Dermis blood vessel endothelial cell (primary cell): ENCODE measurements around the gene SCRT2. TPM values are rescaled to one million over a fixed set of nuclear protein-coding genes. Genes with fewer than 3 reads are reported as not detected.
"Not testable (repeated sequence)": the region's sequence is repeated elsewhere in the genome, so short reads cannot be mapped to it uniquely, and the experiment has no call there.

ENCODE experiments used
- DNase-seq: peaks from one replicate; pipeline ENCODE4 v3.0.0; 2010
- total RNA-seq: library from RNA; depleted of rRNA; stranded (reverse); fragments of >200 nt; gene quantifications from 2 replicates; pipeline ENCODE4 v1.2.3, GENCODE V29; 2014

SCRT2 gene
- total RNA-seq, 1 donor from 2014 or later = not detected

GRCh38 chr20:651713-652614 lies 23.6 kb downstream of the SCRT2 start:
- DNase-seq = no peak

- DNase-seq = peak; percentile 39
These were observed 24.6 kb downstream of the SCRT2 start for GRCh38 chr20:650954-651353.

- no peak for DNase-seq
These were observed 25.3 kb downstream of the SCRT2 start for GRCh38 chr20:650281-650680.

GRCh38 chr20:647479-648019 lies 28.1 kb downstream of the SCRT2 start:
- no peak for DNase-seq

GRCh38 chr20:646868-647233 lies 28.8 kb downstream of the SCRT2 start:
- no peak for DNase-seq

- DNase-seq = no peak
These were observed 29.3 kb downstream of the SCRT2 start for GRCh38 chr20:646107-646867.

- peak; percentile 85 for DNase-seq
These were observed 30.1 kb downstream of the SCRT2 start for GRCh38 chr20:645318-646106.

GRCh38 chr20:644692-645317 lies 30.8 kb downstream of the SCRT2 start:
- DNase-seq = no peak

GRCh38 chr20:642398-643174 lies 33.0 kb downstream of the SCRT2 start:
- DNase-seq = peak; percentile 40

GRCh38 chr20:642013-642397 lies 33.6 kb downstream of the SCRT2 start:
- not testable (repeated sequence) for DNase-seq

GRCh38 chr20:641516-641875 lies 34.1 kb downstream of the SCRT2 start:
- peak; percentile 21 for DNase-seq

- no peak for DNase-seq
These were observed 34.7 kb downstream of the SCRT2 start for GRCh38 chr20:640674-641515.

- no peak for DNase-seq
These were observed 37.0 kb downstream of the SCRT2 start for GRCh38 chr20:638579-638978.

- no peak for DNase-seq
These were observed 38.0 kb downstream of the SCRT2 start for GRCh38 chr20:637559-637958.

GRCh38 chr20:635893-636338 lies 39.7 kb downstream of the SCRT2 start:
- no peak for DNase-seq

GRCh38 chr20:635028-635892 lies 40.3 kb downstream of the SCRT2 start:
- DNase-seq = no peak

GRCh38 chr20:634148-634925 lies 41.3 kb downstream of the SCRT2 start:
- DNase-seq = no peak

GRCh38 chr20:631101-631500 lies 44.5 kb downstream of the SCRT2 start:
- no peak for DNase-seq

- no peak for DNase-seq
These were observed 49.0 kb downstream of the SCRT2 start for GRCh38 chr20:626579-626978.
